CD4-positive, alpha-beta T cell treated with Interleukin-4 for 4 hours (primary cell): Measurements from ENCODE around the gene RPL7A.
A peak's percentile ranks its signal among the peaks of the same experiment; 100 is the strongest.
"Not testable (repeated sequence)": the region's sequence is repeated elsewhere in the genome, so short reads cannot be mapped to it uniquely, and the experiment has no call there.

Experiments used
- DNase-seq: peaks from one replicate; pipeline ENCODE4 v3.0.0-alpha.2; 2020

The RPL7A gene

DNA sequence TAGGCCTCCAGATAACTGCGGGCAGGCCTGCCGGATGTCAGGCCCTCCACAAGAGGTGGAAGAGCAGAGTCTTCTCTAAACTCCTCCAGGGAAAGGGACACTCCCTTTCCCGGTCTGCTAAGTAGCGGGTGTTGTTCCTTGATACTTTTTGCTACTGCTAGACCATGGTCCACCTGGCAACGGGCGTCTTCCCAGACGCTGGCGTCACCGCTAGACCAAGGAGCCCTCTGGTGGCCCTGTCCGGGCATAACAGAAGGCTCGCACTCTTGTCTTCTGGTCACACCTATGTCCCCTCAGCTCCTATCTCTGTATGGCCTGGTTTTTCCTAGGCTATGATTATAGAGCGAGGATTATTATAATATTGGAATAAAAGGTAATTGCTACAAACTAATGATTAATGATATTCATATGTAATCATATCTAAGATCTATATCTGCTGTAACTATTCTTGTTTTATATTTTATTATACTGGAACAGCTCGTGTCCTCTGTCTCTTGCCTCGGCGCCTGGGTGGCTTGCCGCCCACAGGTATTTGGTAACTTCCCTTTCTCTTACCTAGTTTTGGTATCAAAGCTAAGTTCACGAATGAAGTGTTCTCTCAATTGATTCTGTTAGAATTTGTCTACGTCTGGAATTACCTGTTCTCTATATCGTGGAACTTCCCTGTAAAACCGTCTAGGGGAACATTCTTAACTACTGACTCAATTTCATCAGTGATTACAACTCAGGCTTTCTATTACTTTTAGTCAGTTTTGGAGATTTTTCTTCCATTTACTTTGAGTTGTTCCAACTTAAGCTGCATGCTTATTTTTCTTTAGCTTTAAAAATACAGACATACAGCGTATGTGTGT, 18.5 kb upstream of the RPL7A start:
- DNase-seq, result not testable (repeated sequence)

GRCh38 chr9:133331221-133331620, 16.8 kb upstream of the RPL7A start:
- no peak for DNase-seq

DNA sequence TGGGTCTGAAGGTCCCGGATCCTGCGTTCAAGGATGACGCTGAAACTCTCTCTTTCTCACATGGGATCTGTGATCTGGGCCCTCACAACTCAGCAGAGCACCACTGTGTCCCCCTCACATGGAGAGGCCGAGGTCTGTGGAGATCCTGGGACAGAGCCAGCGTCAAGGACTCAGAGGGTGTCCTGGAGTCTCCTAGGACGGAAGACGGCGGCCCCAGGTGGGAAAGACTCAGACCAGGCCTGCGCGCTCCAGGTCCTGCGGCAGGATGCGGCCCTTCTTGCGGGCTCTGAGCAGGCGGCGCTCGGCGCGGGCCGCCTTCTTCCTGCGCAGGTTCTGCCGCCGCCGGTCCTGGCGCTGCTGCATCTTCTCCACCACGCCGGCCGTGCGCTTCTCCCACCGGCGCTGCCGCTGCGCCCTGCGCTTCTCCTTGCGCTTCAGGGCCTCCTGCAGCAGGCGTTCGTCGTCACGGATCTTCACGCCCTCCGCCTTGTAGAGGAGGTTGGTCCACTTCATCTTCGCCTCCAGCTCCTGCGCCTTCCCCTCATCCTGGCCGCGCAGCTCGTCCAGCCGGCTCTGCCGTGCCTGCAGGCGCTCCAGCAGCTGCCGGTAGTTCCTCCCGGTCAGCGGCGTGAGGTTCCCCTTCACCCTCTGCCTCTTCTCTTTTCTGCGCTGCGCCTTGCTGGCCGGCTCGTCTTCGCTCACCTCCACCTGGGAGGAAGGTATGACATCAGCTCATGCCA, 16.2 kb upstream of the RPL7A start:
- no peak for DNase-seq

- no peak for DNase-seq
These were observed 15.7 kb upstream of the RPL7A start for GRCh38 chr9:133332381-133332730.

DNA sequence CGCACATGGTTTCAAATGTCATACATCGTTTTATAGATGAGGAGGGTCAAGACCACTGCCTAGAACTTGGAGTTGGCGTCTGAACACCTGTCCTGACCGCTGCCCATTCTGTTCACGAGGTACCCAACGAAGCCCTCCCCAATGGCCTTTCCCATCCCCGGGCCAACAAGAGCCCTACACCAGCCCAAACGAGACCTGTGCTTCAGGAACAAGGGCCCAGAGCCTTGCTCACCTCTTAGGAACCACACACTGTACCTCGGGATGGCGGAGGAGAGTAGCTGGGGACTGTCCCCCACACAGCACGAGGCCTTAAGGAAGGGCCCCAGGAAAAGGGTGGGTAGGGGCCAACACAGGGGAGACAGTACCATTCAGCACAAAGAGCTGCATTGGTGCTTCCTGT, 15.0 kb upstream of the RPL7A start:
- DNase-seq, result no peak

- no peak for DNase-seq
These were observed 14.5 kb upstream of the RPL7A start for GRCh38 chr9:133333566-133333965.

GRCh38 chr9:133334161-133334560, 13.9 kb upstream of the RPL7A start:
- no peak for DNase-seq

- DNase-seq, result not testable (repeated sequence)
These were observed 13.1 kb upstream of the RPL7A start for GRCh38 chr9:133334888-133335287.

GRCh38 chr9:133335924-133336811, 11.8 kb upstream of the RPL7A start, which contains the start of gene SURF6:
TSS of gene SURF6 (minus strand) at chr9:133336188. CDS start at chr9:133336132, 56 bp downstream.
- peak; percentile 91 for DNase-seq

DNA sequence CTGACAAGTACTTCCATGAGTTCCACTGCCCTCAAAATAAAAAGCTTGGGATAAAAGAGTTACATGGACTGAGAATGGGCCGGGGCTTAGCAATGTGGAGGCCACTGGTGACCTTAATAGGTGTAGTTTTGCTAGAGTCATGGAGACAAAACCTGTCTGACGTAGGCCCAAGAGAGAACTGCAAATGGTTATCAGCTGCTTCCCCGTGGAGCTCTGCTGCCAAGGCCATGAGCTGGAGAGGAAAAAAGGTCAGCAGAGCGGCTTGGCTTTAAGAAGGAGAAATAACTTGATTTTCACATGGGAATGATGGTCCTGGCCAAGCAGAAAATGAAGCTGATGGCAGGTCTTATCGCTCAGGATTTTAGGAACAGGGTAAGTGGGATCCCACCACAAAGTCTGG, 8.4 kb upstream of the RPL7A start:
- DNase-seq, result no peak

- DNase-seq, result no peak
These were observed 7.8 kb upstream of the RPL7A start for GRCh38 chr9:133340256-133340655.

DNA sequence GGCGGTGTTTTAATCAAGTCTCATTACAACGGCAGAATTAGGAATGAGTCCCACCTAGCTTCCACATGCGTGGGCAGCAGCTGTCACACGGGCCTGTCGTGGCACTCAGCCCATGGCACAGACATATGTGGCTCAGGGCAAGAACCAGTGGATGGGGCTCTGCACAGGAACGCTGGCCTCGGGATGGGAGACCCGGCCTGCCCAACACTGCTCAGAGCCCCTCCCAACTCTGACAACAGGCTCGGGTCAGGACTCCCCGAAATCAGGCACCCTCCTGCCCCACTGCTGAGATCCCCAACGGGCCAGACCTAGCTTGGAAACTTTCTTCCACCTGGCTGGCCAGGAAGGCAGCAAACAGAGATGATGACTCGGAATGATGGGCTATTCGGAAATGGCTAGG, 7.1 kb upstream of the RPL7A start:
- DNase-seq, result no peak

DNA sequence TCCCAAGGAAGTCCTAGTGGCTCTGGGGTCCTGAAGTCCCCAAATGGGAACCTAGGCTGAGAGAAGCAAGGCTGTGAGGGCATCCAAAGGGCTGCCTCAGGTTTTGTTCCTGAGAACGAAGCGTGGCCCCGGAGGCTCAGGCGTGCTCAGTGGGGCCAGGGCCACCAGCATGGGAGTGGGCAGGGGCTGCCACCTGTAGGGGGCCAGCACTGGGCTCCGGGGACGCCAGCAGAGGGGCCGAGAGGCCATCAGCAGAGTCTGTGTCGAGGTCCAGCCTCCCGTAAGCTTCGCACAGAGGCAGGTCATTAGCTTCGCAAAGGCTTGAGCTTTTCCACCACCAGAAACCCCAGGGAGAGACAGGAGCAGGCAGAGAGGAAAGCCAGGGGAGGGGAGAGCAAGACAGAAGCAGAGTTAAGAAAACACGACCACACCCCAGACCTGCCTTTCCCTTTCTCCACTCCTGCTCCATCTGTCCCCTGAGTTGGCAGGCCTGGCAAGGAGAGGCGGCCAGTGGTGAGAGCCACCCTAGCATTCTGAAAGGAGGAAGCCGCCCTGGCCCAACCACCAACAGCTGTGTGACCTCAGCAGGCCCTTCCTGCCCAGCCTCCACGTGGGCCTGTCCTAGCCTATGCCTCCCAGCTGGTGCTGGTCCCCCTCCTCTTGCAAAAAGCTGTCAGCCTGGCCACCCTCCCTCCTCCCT, 6.5 kb upstream of the RPL7A start:
- no peak for DNase-seq

GRCh38 chr9:133342069-133342406, 6.0 kb upstream of the RPL7A start:
- DNase-seq, result no peak

DNA sequence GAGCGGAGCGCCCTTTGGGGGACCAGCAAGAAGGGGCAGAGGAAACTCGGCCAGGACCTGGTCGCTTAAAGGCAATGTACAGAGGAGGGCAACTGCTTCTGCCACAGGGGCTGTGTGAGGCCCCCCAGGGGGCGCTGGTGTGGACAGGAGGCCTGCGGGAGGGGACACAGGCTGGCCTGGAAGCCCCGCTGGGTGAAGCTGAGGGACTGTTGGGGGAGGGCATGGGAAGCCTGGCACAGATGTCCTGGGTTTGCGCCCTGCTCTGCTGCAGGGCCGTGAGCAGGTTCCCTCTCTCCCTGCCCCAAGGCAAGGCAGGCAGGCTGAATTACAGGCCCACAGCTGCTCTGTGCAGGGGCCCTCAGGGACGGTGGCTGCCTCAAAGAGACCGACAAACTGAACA, 5.4 kb upstream of the RPL7A start:
- no peak for DNase-seq

DNA sequence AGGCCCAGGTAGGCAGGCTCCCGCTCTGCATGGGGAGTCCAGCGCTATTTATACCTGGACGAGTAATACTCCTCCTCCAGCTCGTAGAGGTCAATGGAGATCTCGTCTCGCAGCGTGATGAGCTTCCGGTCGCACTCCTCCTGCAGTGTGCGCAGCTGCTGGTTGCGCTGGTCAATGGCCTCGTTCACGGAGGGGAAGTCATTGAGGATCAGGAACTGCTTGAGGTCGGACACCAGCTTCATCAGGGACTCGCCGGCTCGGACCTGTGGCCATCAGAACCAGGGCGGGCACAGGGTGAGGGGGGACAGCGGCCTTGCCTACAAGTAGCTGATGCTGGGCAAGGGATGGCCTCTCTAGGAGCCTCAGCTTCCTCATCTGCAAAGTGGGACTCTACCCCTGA, 3.9 kb upstream of the RPL7A start:
- no peak for DNase-seq

DNA sequence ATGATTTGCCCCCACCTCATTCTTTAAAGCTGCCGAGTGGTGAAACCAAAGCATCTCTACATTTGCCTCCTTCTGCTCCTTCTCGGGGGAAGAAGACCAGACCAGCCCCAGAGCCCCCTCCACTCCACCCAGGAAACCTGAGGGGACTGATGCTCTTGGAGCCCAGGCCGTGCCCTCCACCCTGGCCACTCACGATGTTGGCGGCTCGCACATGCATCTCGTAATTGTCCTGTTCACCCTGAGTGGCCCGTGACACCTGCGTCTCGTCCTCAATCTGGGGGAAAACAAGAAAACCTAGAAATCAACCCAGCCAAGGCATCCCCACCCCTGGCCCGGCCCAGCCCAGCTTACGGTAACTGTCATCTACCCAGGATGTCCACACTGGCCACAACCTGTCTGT, 3.0 kb upstream of the RPL7A start:
- DNase-seq, result no peak

- no peak for DNase-seq
These were observed 2.4 kb upstream of the RPL7A start for GRCh38 chr9:133345596-133345995.

DNA sequence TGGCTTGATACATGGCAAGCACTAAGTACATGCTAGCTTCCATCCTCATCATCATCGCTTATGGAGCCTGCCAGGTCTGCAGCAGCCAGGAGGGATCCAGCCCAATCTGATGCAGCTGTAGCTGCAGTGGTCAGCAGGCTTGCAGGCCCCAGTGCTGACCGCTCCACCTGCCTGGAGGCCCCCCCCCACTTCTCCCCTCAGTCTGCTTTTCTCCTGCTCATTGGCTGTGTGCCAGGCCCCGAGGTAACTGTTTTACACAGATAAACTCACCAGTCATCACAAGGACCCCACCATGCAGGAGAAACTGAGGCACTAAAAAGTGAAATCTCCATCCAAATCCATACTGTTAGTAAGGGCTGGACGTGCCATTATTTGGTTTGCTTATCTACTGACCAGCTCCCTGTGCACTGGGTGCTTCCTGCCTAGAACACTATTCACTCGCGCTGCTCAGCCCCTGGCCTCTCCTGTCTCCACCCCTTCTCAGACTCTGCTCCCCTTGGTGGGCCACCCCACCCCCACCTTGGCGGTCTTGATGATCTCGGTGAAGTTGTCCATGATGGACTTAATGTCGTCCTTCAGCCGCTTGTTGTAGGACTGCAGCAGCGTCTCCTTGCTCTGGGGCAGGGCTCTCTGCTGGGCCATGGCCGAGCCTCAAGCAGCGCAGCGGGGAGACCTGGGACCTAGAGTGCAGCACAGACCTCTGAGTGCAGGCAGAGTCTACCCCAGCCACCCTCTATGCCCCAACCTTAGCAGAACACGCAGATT, 1.8 kb upstream of the RPL7A start:
- DNase-seq, result no peak

DNA sequence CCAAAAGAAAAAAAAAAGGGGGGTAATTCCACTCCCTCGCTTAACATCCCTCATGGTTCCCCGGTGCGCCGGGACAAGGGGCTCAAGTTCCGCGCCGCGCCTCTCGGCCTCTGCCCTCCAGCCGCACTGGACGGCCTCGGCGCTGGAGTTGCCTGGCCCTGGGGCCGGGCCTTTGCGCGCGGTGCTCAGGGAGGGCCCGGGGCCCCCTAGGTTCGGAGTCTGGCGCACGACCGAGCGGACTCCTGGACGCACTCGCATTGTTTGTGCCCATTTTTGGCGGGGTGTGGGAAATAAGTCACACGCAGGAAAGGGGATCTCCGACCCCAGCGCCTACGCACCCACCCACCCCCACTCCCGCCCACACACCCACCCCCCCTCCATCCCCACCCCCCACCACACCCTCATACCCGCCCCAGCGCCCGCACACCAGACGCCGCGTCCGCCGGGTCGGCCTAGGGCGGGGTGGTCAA, 468 bp upstream of the RPL7A start:
- peak; percentile 62 for DNase-seq

DNA sequence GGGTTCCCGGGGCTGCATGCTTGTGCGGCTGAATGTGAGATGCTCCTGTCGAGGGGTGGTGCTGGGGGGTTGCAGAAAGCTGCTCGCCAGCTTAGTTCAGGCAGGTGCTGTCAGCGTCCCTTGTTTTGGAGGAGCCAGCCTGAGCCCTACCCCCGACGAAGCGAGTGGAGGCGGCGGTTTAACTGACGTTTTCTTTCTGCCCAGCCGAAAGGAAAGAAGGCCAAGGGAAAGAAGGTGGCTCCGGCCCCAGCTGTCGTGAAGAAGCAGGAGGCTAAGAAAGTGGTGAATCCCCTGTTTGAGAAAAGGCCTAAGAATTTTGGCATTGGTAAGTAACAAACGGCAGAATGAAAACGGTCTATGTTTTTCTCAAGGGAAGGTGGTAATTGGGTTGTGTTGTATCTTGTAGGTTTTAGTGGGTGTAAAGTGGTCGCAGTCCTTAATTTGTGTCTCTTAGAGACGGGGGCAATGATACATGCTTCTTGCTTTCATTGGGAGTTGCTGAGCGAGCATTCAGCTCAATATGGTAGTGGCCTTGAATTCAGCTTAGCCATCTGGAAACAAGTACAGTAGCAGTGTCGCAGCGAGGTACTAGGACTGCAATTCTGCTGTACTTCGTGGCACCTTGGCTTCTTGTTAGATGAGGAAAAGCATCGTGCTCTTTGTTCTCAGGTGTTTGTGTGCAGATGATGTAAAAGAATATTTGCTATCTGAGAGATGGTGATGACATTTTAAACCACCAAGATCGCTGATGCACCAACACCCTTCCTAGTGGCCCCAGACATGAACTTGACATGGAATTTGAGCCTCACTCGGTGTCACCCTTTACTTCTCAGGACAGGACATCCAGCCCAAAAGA, 928 bp downstream of the RPL7A start:
- no peak for DNase-seq
